ENCODE data around the gene MYOT. TPM values are rescaled to one million over a fixed set of nuclear protein-coding genes. Genes with fewer than 3 reads are reported as not detected.

MYOT gene
- total RNA-seq, 1 experiment from 2014 or later = not detected

GRCh38 chr5:137890845-137891244 lies 23.2 kb downstream of the MYOT start (continued):
- TF ChIP-seq, protein P1, sequence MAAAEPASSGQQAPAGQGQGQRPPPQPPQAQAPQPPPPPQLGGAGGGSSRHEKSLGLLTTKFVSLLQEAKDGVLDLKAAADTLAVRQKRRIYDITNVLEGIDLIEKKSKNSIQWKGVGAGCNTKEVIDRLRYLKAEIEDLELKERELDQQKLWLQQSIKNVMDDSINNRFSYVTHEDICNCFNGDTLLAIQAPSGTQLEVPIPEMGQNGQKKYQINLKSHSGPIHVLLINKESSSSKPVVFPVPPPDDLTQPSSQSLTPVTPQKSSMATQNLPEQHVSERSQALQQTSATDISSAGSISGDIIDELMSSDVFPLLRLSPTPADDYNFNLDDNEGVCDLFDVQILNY (CRISPR knock-in tag; IDR thresholded peaks at IDR 0.05) = no peak
- no peak for TF ChIP-seq GABPB1 (CRISPR knock-in tag; IDR thresholded peaks at IDR 0.05)
- TF ChIP-seq JAZF1 (CRISPR knock-in tag; IDR thresholded peaks at IDR 0.05) = no peak
- TF ChIP-seq ZNF416 (CRISPR knock-in tag; IDR thresholded peaks at IDR 0.05) = no peak
- TF ChIP-seq ZNF425 (CRISPR knock-in tag; conservative IDR thresholded peaks at IDR 0.05) = no peak
- no peak for TF ChIP-seq ZNF423 (CRISPR knock-in tag; IDR thresholded peaks at IDR 0.05)

DNA sequence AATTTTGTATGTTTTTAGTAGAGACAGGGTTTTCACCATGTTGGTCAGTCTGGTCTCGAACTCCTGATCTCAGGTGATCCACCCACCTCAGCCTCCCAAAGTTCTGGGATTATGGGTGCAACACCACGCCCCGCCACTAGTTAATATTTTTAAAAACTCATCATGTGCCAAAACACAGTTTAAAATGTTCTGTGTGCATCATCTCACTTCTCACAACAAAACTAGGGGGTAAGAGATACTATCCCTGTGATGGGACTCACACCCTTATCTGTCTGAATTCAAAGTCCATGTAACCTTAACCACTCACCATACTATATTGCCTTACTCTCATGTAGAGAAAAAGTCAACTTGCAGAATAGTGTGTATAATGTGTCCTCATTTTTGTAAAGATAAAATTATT lies 24.2 kb downstream of the MYOT start:
- TF ChIP-seq, protein P2, sequence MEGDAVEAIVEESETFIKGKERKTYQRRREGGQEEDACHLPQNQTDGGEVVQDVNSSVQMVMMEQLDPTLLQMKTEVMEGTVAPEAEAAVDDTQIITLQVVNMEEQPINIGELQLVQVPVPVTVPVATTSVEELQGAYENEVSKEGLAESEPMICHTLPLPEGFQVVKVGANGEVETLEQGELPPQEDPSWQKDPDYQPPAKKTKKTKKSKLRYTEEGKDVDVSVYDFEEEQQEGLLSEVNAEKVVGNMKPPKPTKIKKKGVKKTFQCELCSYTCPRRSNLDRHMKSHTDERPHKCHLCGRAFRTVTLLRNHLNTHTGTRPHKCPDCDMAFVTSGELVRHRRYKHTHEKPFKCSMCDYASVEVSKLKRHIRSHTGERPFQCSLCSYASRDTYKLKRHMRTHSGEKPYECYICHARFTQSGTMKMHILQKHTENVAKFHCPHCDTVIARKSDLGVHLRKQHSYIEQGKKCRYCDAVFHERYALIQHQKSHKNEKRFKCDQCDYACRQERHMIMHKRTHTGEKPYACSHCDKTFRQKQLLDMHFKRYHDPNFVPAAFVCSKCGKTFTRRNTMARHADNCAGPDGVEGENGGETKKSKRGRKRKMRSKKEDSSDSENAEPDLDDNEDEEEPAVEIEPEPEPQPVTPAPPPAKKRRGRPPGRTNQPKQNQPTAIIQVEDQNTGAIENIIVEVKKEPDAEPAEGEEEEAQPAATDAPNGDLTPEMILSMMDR (IDR thresholded peaks at IDR 0.05) = peak; percentile 21; the same call in 1 of the 2 replicates
- TF ChIP-seq ZNF671 (CRISPR knock-in tag; IDR thresholded peaks at IDR 0.05) = no peak
- Mint-ChIP-seq H3K4me1 (peaks cover 13% of the 10 kb centered on the region), H3K9me3 (0 out of 2 replicates have a peak, but pooled peaks cover 3% of the 10 kb centered on the region), H3K36me3 (no peaks in the 10 kb centered on the region), H3K27me3 (ENCODE audit: low read depth) (no peaks in the 10 kb centered on the region), H3K4me3 (no peak overlapping the region), H3K27ac (no peak overlapping the region)
- DNase-seq (ENCODE audit: low spot score) = no peak
- POLR2A ChIA-PET = no interaction called here
- CTCF ChIA-PET = no interaction called here
- no peak for ATAC-seq

DNA sequence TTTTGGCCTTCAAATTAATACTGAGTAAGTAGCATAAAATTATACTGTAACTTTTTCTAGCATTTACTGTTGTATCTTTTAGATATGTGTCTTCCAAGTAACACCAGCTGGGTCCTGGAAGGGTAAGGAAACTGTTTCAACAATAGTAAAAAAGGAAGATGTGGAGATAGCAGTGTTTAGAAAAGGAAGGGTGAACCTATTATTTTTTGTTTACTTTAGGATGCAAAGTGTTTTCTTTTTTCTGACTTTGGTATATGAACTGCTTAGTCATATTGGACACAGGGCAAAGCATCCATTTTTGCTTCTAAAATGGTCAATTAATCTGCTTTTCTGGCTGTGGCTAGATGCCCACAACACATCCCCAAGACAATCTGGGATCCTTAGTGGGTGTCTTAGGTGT lies 26.9 kb downstream of the MYOT start:
- ATAC-seq = no peak
- H3K27ac Mint-ChIP-seq = no peak overlapping the region
- H3K36me3 Mint-ChIP-seq = no peaks in the 10 kb centered on the region
- TF ChIP-seq FOXP1 (CRISPR knock-in tag; IDR thresholded peaks at IDR 0.05; ENCODE audit: borderline replicate concordance) (no peak), MXD4 (CRISPR knock-in tag; IDR thresholded peaks at IDR 0.05; ENCODE audit: borderline replicate concordance) (no peak), HMGA2 (CRISPR knock-in tag; IDR thresholded peaks at IDR 0.05) (no peak), NR3C1 (CRISPR knock-in tag; conservative IDR thresholded peaks at IDR 0.05; ENCODE audit: low read depth) (no peak), CREM (CRISPR knock-in tag; IDR thresholded peaks at IDR 0.05) (no peak)
- TF ChIP-seq, protein P3, sequence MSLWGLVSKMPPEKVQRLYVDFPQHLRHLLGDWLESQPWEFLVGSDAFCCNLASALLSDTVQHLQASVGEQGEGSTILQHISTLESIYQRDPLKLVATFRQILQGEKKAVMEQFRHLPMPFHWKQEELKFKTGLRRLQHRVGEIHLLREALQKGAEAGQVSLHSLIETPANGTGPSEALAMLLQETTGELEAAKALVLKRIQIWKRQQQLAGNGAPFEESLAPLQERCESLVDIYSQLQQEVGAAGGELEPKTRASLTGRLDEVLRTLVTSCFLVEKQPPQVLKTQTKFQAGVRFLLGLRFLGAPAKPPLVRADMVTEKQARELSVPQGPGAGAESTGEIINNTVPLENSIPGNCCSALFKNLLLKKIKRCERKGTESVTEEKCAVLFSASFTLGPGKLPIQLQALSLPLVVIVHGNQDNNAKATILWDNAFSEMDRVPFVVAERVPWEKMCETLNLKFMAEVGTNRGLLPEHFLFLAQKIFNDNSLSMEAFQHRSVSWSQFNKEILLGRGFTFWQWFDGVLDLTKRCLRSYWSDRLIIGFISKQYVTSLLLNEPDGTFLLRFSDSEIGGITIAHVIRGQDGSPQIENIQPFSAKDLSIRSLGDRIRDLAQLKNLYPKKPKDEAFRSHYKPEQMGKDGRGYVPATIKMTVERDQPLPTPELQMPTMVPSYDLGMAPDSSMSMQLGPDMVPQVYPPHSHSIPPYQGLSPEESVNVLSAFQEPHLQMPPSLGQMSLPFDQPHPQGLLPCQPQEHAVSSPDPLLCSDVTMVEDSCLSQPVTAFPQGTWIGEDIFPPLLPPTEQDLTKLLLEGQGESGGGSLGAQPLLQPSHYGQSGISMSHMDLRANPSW (CRISPR knock-in tag; conservative IDR thresholded peaks at IDR 0.05; ENCODE audit: low read depth) = no peak
- TF ChIP-seq, protein P2 (IDR thresholded peaks at IDR 0.05) = no peak
- no peaks in the 10 kb centered on the region for H3K27me3 Mint-ChIP-seq (ENCODE audit: low read depth)
- no peak for DNase-seq (ENCODE audit: low spot score)
- H3K4me3 Mint-ChIP-seq = no peak overlapping the region
- CTCF ChIA-PET = interaction anchor here (0.6 kb wide), 1 partner anchor 184 kb away, joined by 3 read pairs; no protein-coding TSS in a partner anchor
- H3K9me3 Mint-ChIP-seq = 0 out of 2 replicates have a peak, but pooled peaks cover 2% of the 10 kb centered on the region
- H3K4me1 Mint-ChIP-seq = peaks cover 6% of the 10 kb centered on the region
- POLR2A ChIA-PET = interaction anchor here (0.6 kb wide), 1 partner anchor 184 kb away, joined by 4 read pairs; no protein-coding TSS in a partner anchor
